Effector memory CD8-positive, alpha-beta T cell (primary cell): ENCODE results near the gene CMKLR1.

Experiments
- ATAC-seq: fragments of 150-1000 bp; cut with Tn5 transposase; replicated peaks from 2 replicates; pipeline ENCODE4 v1.10.0; 2021; ENCODE audit warnings: mild to moderate bottlenecking, moderate library complexity
- DNase-seq, 3 experiments: peaks; one replicate each; pipeline ENCODE4 v3.0.0; 2021
- H3K27ac Mint-ChIP-seq, 2 donors: one replicate each; pipeline ENCODE4 v1.8.0; 2022; ENCODE audit warnings: mild to moderate bottlenecking in 2 of 2, mixed read lengths in 2 of 2, moderate library complexity in 2 of 2
- H3K27me3 Mint-ChIP-seq, 2 donors: one replicate each; pipeline ENCODE4 v1.8.0; 2022; ENCODE audit warnings: mixed read lengths in 2 of 2
- H3K36me3 Mint-ChIP-seq: one replicate; pipeline ENCODE4 v1.8.0; 2022; ENCODE audit warnings: mild to moderate bottlenecking, moderate library complexity, mixed read lengths; ENCODE audit not compliant: insufficient read depth
- H3K4me1 Mint-ChIP-seq, 2 donors: one replicate each; pipeline ENCODE4 v1.8.0; 2022; ENCODE audit warnings: low read depth in 2 of 2, mixed read lengths in 2 of 2
- H3K4me3 Mint-ChIP-seq, 2 donors: one replicate each; pipeline ENCODE4 v1.8.0; 2022; ENCODE audit warnings: mild to moderate bottlenecking in 2 of 2, mixed read lengths in 2 of 2, moderate library complexity in 2 of 2
- H3K9me3 Mint-ChIP-seq, 2 donors: one replicate each; pipeline ENCODE4 v1.8.0; 2022; ENCODE audit warnings: mixed read lengths in 2 of 2

The CMKLR1 gene

DNA sequence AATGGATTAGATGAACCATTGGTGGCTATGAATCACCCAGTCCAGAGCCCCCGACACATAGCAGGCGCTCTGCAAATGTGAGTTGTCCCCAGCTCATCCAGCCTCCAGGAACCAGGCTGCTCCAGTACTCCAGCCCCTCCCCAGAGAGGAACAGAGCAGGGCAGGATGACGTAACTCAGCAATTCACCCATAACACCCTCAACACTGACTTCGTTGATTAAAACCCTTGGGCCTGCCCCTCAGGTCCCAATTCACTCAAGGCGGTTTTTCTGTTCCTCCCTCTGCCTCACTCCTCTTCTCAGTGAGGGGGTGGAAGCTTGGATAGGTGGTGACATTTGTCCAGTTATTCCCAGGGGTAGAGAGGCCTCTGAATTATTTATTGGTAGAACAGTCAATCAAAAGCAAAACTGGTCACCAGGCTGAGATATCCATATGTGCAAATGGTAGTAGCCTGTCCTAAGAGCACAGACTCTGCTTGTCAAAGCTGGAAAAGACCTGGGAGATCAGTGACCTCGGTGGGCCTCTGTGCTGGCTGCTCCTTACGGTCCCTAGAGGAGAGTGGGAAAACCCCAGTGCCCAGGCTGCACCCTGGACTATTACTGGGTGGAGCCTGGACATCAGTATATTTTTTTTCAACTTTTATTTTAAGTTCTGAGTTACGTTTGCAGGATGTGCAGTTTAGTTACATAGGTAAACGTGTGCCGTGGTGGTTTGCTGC is 97.0 kb downstream of the CMKLR1 start:
- ATAC-seq (no peak), DNase-seq (no peak)
- no peaks in the 10 kb centered on the region for H3K36me3 Mint-ChIP-seq
- no peak overlapping the region for H3K27ac Mint-ChIP-seq
- H3K27me3 Mint-ChIP-seq, result peaks cover 21 to 36% of the 10 kb centered on the region in 2 donors
- H3K9me3 Mint-ChIP-seq, result no peaks in the 10 kb centered on the region
- H3K4me1 Mint-ChIP-seq, result peaks cover 3 to 5% of the 10 kb centered on the region in 2 donors
- H3K4me3 Mint-ChIP-seq, result no peak overlapping the region

GRCh38 chr12:108240928-108241327 is 98.2 kb downstream of the CMKLR1 start:
- H3K27me3 Mint-ChIP-seq, result peaks cover 21 to 27% of the 10 kb centered on the region in 2 donors
- peaks cover 3 to 11% of the 10 kb centered on the region in 2 donors for H3K4me1 Mint-ChIP-seq
- no peak overlapping the region for H3K27ac Mint-ChIP-seq
- H3K9me3 Mint-ChIP-seq, result no peaks in the 10 kb centered on the region
- DNase-seq (no peak), ATAC-seq (no peak)
- no peak overlapping the region for H3K4me3 Mint-ChIP-seq
- no peaks in the 10 kb centered on the region for H3K36me3 Mint-ChIP-seq

GRCh38 chr12:108240027-108240785 is 98.9 kb downstream of the CMKLR1 start:
- no peak for ATAC-seq
- H3K27me3 Mint-ChIP-seq, result peaks cover 21 to 27% of the 10 kb centered on the region in 2 donors
- H3K36me3 Mint-ChIP-seq, result no peaks in the 10 kb centered on the region
- no peak for DNase-seq
- H3K27ac Mint-ChIP-seq, result no peak overlapping the region
- no peak overlapping the region for H3K4me3 Mint-ChIP-seq
- H3K4me1 Mint-ChIP-seq, result peaks cover 3 to 11% of the 10 kb centered on the region in 2 donors
- H3K9me3 Mint-ChIP-seq, result no peaks in the 10 kb centered on the region

DNA sequence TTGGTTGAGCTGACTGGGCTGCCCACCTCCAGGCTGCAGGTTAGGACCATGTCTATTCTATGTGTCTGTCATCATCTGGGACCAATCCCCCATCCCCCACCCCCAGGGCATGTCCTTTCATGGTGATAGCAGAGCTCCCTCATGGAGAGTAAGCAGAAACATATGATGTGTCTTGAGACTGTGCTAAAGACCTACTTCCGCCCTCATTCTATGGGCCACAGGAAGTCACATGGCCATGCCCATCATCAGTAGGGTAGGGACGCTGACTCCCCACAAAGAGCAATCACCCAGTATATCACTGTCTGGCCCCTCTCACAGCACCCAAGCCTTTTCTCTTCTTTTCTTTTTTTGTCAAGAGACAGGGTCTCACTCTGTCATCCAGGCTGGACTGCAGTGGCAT is 99.7 kb downstream of the CMKLR1 start:
- Mint-ChIP-seq H3K4me3 (no peak overlapping the region), H3K27ac (no peak overlapping the region), H3K36me3 (no peaks in the 10 kb centered on the region), H3K27me3 (peaks cover 21 to 27% of the 10 kb centered on the region in 2 donors), H3K9me3 (no peaks in the 10 kb centered on the region), H3K4me1 (peaks cover 3 to 11% of the 10 kb centered on the region in 2 donors)
- DNase-seq, result no peak
- ATAC-seq, result peak; percentile 21

- no peak for ATAC-seq
- H3K27ac Mint-ChIP-seq, result no peak overlapping the region
- H3K27me3 Mint-ChIP-seq, result peaks cover 15 to 27% of the 10 kb centered on the region in 2 donors
- no peaks in the 10 kb centered on the region for H3K9me3 Mint-ChIP-seq
- no peak for DNase-seq
- no peak overlapping the region for H3K4me3 Mint-ChIP-seq
- H3K4me1 Mint-ChIP-seq, result peaks cover 3 to 11% of the 10 kb centered on the region in 2 donors
- H3K36me3 Mint-ChIP-seq, result no peaks in the 10 kb centered on the region
These were observed 100.6 kb downstream of the CMKLR1 start for GRCh38 chr12:108238474-108238873.
